Panc1 (cell line): ENCODE data around the gene ZNF689. TPM values are rescaled to one million over a fixed set of nuclear protein-coding genes. Genes with fewer than 3 reads are reported as not detected.

Experiments used
- ATAC-seq: fragments of 200-7000 bp; cut with Tn5 transposase; 2 replicates; pipeline ENCODE4 v1.9.1; 2020; ENCODE audit warnings: mild to moderate bottlenecking, moderate library complexity
- BruUV-seq: library from RNA; stranded (reverse); fragments of 400-500 nt; replicated peaks from 2 replicates; lab custom pipeline; 2021; lab: Mats Ljungman, UMichigan
- CTCF ChIA-PET: fragments of 300-600 bp; sonication (Branson Sonifier 250); formaldehyde crosslinking; loops from one replicate; lab custom pipeline; 2022; ENCODE audit warnings: antibody characterized with exemption; lab: Charles Lee
- POLR2A ChIA-PET: fragments of 300-600 bp; sonication (Branson Sonifier 250); formaldehyde crosslinking; loops from one replicate; lab custom pipeline; 2022; ENCODE audit warnings: antibody characterized with exemption; lab: Charles Lee
- DNase-seq: peaks from one replicate; pipeline ENCODE4 v3.0.0-alpha.2; 2010; ENCODE audit warnings: low read depth, low spot score
- H3K27ac ChIP-seq: 2 replicates; pipeline ENCODE4 v1.5.1; 2011; ENCODE audit warnings: mild to moderate bottlenecking, low read length, inconsistent platforms
- H3K27me3 ChIP-seq: fragments of 200-500 bp; sonication (Bioruptor generic); 2 replicates; pipeline ENCODE4 v1.6.0; 2014; ENCODE audit warnings: low read length, inconsistent platforms; ENCODE audit not compliant: control insufficient read depth, insufficient read depth
- H3K36me3 ChIP-seq: fragments of 200-500 bp; sonication (Bioruptor generic); 2 replicates; pipeline ENCODE4 v1.5.1; 2014; ENCODE audit warnings: inconsistent platforms, mild to moderate bottlenecking, low read length, moderate library complexity; ENCODE audit not compliant: control insufficient read depth, insufficient read depth
- H3K4me1 ChIP-seq: 2 replicates; pipeline ENCODE4 v1.5.1; 2011; ENCODE audit warnings: inconsistent platforms, mild to moderate bottlenecking, low read length, moderate library complexity; ENCODE audit not compliant: control insufficient read depth, insufficient read depth
- H3K4me3 ChIP-seq, 2 experiments: 2 replicates each; pipeline ENCODE4 v1.5.1; 2011 to 2012; ENCODE audit warnings: low read depth in 2 of 2, low read length in 2 of 2, mild to moderate bottlenecking in 2 of 2, inconsistent platforms in 1 of 2, moderate library complexity in 1 of 2
- H3K9me3 ChIP-seq: fragments of 200-500 bp; sonication (Bioruptor generic); 2 replicates; pipeline ENCODE4 v1.5.1; 2014; ENCODE audit warnings: low read depth, mild to moderate bottlenecking, inconsistent platforms, low read length, moderate library complexity; ENCODE audit not compliant: control insufficient read depth, insufficient read depth
- CTCF ChIP-seq: fragments of 450-650 bp; IDR thresholded peaks from 2 replicates; pipeline ENCODE4 v1.5.1; 2017; ENCODE audit warnings: mild to moderate bottlenecking
- POLR2AphosphoS5 ChIP-seq: IDR thresholded peaks from 2 replicates; pipeline ENCODE4 v1.6.1; 2012; ENCODE audit warnings: mild to moderate bottlenecking, low read depth, low read length, moderate library complexity
- REST ChIP-seq, 2 experiments: IDR thresholded peaks; 2 replicates each; pipeline ENCODE4 v1.6.1; 2011 to 2012; ENCODE audit warnings: low read depth in 2 of 2, control low read depth in 1 of 2, low read length in 1 of 2, mild to moderate bottlenecking in 1 of 2, moderate library complexity in 1 of 2; ENCODE audit not compliant: insufficient read depth in 1 of 2
- SIN3A ChIP-seq: IDR thresholded peaks from 2 replicates; pipeline ENCODE4 v1.6.1; 2012; ENCODE audit warnings: low read depth, mild to moderate bottlenecking, low read length, moderate library complexity, borderline replicate concordance; ENCODE audit not compliant: insufficient read depth
- TCF7L2 ChIP-seq: IDR thresholded peaks from 2 replicates; pipeline ENCODE4 v1.6.1; 2011; ENCODE audit warnings: mild to moderate bottlenecking, low read depth, low read length, inconsistent platforms
- in situ Hi-C: cut with HindIII; loops from 2 replicates; pipeline ENCODE4 v1.10.0; 2016; ENCODE audit warnings: low sequenced_read_pairs, low pct_unique_long_range_greater_than_20kb
- intact Hi-C: fragments of 100-400 bp; cut with micrococcal nuclease; formaldehyde crosslinking; loops from one replicate; pipeline ENCODE4 v1.10.0; 2022; ENCODE audit not compliant: unreplicated experiment
- total RNA-seq: library from RNA; stranded (reverse); gene quantifications from one replicate; pipeline ENCODE4 v1.2.1, GENCODE V29; 2021; ENCODE audit not compliant: unreplicated experiment

ZNF689 gene
- total RNA-seq, 1 experiment from 2014 or later, result 16.5 TPM

- no TSS peak for BruUV-seq
- ATAC-seq, result no peak
- Histone ChIP-seq H3K27me3 (no peaks in the 10 kb centered on the region), H3K27ac (no peak overlapping the region), H3K4me3 (no peak overlapping the region), H3K36me3 (no peaks in the 10 kb centered on the region), H3K4me1 (no peaks in the 10 kb centered on the region; the same call in 1 of the 2 replicates), H3K9me3 (no peaks in the 10 kb centered on the region)
- in situ Hi-C loops (no loop called here), intact Hi-C loops (no loop called here)
- TF ChIP-seq POLR2AphosphoS5 (no peak), CTCF (no peak)
- ChIA-PET POLR2A (no interaction called here), CTCF (interaction anchor here (0.5 to 0.7 kb wide), 3 partner anchors 45 to 358 kb away, joined by 5 read pairs; no protein-coding TSS in a partner anchor)
- no peak for DNase-seq
Observed at GRCh38 chr16:30581457-30581856, 28.7 kb downstream of the ZNF689 start.

- ChIA-PET CTCF (interaction anchor here (0.6 kb wide), 1 partner anchor 26 kb away, joined by 3 read pairs; no protein-coding TSS in a partner anchor), POLR2A (interaction anchor here (0.7 kb wide), 1 partner anchor 59 kb away, joined by 3 read pairs; no protein-coding TSS in a partner anchor)
- in situ Hi-C loops (no loop called here), intact Hi-C loops (no loop called here)
- no peaks in the 10 kb centered on the region for H3K27me3 ChIP-seq
- no peak overlapping the region for H3K27ac ChIP-seq
- H3K4me3 ChIP-seq, result no peak overlapping the region
- H3K36me3 ChIP-seq, result no peaks in the 10 kb centered on the region
- H3K4me1 ChIP-seq, result peaks cover 6% of the 10 kb centered on the region
- TF ChIP-seq POLR2AphosphoS5 (no peak), TCF7L2 (no peak), CTCF (no peak), REST (IDR thresholded peaks at IDR 0.05; ENCODE audit: insufficient read depth in 1 of 2, low read depth in 2 of 2, low read length in 1 of 2) (no peak), SIN3A (no peak)
- DNase-seq, result no peak
- BruUV-seq, result no TSS peak
- no peaks in the 10 kb centered on the region for H3K9me3 ChIP-seq
- no peak for ATAC-seq
Observed at GRCh38 chr16:30574678-30575077, 35.5 kb downstream of the ZNF689 start.
